Natural killer cell treated with Interleukin-12 subunit alpha and Interleukin-12 subunit beta and Interleukin-15 and Interleukin-18, amount 100 ng/mL, for 72 hours (primary cell): ENCODE measurements around the gene CERK. TPM values are rescaled to one million over a fixed set of nuclear protein-coding genes. Genes with fewer than 3 reads are reported as not detected.

Source experiments
- ATAC-seq, 2 donors: fragments of 150-1000 bp; cut with Tn5 transposase in 1 of 2; sonication (Bioruptor Pico), chemical (Tn5 transposase) in 1 of 2; 2 replicates each; pipeline ENCODE4 v1.10.0; 2021
- DNase-seq: peaks from one replicate; pipeline ENCODE4 v3.0.0; 2022; ENCODE audit warnings: low spot score
- H3K27ac Mint-ChIP-seq, 2 donors: 1 replicate in 1 of 2; 2 replicates in 1 of 2; pipeline ENCODE4 v1.8.0; 2022; ENCODE audit warnings: mixed read lengths in 2 of 2, mild to moderate bottlenecking in 1 of 2, moderate library complexity in 1 of 2
- H3K27me3 Mint-ChIP-seq, 2 donors: 1 replicate in 1 of 2; 2 replicates in 1 of 2; pipeline ENCODE4 v1.8.0; 2022; ENCODE audit warnings: mixed read lengths in 2 of 2
- H3K36me3 Mint-ChIP-seq: one replicate; pipeline ENCODE4 v1.8.0; 2022; ENCODE audit warnings: mixed read lengths
- H3K4me1 Mint-ChIP-seq, 2 donors: 1 replicate in 1 of 2; 2 replicates in 1 of 2; pipeline ENCODE4 v1.8.0; 2022; ENCODE audit warnings: low read depth in 2 of 2, mixed read lengths in 2 of 2, mild to moderate bottlenecking in 1 of 2
- H3K4me3 Mint-ChIP-seq: one replicate; pipeline ENCODE4 v1.8.0; 2022; ENCODE audit warnings: mixed read lengths
- H3K9me3 Mint-ChIP-seq: 2 replicates; pipeline ENCODE4 v1.8.0; 2022; ENCODE audit warnings: mixed read lengths
- total RNA-seq, 2 donors: library from RNA; stranded (reverse); gene quantifications; one replicate each; pipeline ENCODE4 v1.2.3, GENCODE V29; 2022

CERK gene
- total RNA-seq, 2 donors from 2014 or later = 38.1 to 55.8 TPM

DNA sequence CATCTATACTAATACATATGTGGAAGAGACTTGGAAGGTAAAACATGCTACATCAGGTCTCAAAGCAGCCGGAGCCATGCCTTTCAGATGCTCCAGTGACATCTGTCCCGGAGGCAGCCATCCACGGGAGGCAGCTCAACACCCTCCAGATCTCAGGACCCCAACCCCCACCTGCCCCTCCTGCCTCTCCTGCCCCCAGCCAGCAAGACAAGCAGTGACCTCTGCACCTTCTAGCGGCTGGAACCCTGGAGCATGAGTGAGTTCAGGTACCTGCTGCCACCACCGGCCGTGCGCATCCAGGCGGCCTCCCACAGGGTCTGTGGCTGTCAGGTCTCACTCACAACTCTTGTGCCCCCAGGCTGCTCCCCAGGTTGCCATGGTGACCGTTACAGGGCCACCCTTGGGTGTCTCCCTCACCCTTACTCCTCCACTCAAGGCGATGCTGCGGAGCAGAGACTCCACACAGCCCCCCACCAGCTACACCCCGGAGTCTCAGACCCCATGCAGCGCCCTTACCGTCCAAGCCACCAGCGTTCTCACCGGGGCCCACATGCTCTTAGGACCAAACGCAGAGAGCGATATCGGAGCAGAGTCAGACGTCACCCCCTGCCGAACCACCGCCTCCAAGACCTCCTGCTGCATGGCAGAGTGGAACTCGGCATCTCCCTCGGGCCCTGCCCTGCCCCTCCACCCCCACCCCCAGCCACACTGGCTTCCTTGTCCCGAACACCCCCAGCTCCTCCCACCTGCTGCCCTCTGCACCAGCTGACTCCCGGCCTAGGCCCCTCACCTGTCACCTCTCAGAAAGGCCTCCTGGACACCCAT is 34.7 kb downstream of the CERK start:
- peak in 1 of 2 donors; percentile 5 for ATAC-seq
- peaks cover 14% of the 10 kb centered on the region for H3K36me3 Mint-ChIP-seq
- H3K9me3 Mint-ChIP-seq = no peaks in the 10 kb centered on the region
- no peak overlapping the region for H3K27ac Mint-ChIP-seq
- H3K4me1 Mint-ChIP-seq = peaks cover 0 to 5% of the 10 kb centered on the region in 2 donors
- no peak overlapping the region for H3K4me3 Mint-ChIP-seq
- H3K27me3 Mint-ChIP-seq = no peaks in the 10 kb centered on the region
- no peak for DNase-seq

DNA sequence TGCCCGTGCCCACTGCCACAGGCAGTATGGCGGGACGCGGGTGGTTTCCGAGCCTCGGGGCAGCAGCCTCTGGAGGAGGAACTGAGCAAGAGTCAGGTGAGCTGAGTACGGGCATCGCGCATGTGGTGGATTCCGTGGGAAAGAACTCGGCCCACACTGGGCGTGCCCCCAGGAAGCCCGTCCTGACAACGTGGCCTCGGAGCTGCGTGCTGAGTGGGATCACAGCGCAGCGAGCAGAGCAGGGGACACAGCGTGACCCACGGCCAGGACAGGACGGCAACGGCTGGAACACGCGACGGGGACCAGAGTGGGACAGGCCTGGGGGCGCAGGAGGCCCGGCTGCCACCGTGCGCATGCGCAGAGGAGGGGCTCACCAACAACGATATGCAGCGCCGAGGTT is 36.8 kb downstream of the CERK start:
- DNase-seq (no peak), ATAC-seq (no peak)
- H3K27me3 Mint-ChIP-seq = no peaks in the 10 kb centered on the region
- H3K27ac Mint-ChIP-seq = no peak overlapping the region
- peaks cover 0 to 4% of the 10 kb centered on the region in 2 donors for H3K4me1 Mint-ChIP-seq
- no peak overlapping the region for H3K4me3 Mint-ChIP-seq
- no peaks in the 10 kb centered on the region for H3K9me3 Mint-ChIP-seq
- H3K36me3 Mint-ChIP-seq = peaks cover 18% of the 10 kb centered on the region

- no peak overlapping the region for H3K4me3 Mint-ChIP-seq
- no peaks in the 10 kb centered on the region for H3K27me3 Mint-ChIP-seq
- no peak overlapping the region for H3K27ac Mint-ChIP-seq
- no peaks in the 10 kb centered on the region for H3K9me3 Mint-ChIP-seq
- peaks cover 12% of the 10 kb centered on the region for H3K36me3 Mint-ChIP-seq
- ATAC-seq = no peak
- peak; percentile 42 for DNase-seq
- H3K4me1 Mint-ChIP-seq = no peaks in the 10 kb centered on the region
These were observed 39.0 kb downstream of the CERK start for GRCh38 chr22:46699091-46699490.

DNA sequence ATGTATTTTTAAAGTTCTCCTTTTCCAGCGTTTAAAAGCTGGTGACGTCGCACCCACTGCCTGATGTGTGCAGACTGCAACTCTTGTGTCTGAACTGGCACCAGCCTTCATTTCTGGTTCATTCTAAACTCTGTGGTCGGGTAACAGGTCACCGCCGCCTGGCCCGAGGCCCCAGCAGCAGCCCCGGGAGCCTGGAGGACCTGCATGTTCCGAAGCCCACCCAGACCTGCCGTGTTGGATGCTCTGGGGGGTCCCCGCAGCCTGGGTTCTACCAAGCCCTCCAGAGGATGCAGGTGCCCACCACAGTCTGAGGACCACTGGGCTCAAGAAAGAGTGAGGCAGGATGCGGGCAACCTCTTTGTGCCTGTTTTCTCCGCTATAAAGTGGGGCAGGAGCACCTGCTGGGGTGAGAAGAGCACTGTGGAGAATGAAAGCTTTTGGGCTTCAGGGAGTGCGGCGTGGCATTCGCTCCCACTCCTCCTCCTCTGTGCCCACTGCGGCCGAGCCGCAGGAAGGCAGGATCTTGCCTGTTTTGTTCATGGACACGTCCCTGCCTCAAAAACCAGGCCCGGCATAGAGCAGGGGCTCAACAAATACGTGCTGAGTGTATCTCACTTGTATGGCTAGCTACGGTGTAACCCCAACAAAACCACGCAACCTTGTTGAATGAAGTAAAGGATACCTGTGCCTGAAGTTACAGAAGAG is 40.1 kb downstream of the CERK start:
- Mint-ChIP-seq H3K4me1 (no peaks in the 10 kb centered on the region), H3K27me3 (no peaks in the 10 kb centered on the region), H3K36me3 (peaks cover 12% of the 10 kb centered on the region), H3K4me3 (no peak overlapping the region), H3K27ac (no peak overlapping the region), H3K9me3 (no peaks in the 10 kb centered on the region)
- no peak for ATAC-seq
- DNase-seq = peak; percentile 59

DNA sequence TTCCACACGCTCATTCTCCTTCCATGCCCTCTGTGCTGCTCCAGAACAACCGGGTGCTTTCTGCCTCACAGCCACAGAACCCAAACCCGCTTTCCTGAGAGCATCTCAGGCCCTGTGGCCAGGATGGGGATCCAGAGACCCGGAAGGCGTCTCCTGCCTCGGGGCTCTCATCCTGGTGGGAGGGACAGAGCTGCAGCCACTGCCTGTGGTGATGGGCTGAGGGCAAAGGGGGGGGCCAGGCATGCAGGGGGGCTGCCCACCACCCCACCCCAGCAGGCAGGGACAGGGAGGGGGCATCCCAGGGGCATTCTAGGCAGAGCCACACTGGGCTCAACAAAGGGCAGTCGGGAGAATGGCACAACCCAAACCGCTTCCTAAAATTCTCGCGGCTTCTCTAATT is 41.4 kb downstream of the CERK start:
- Mint-ChIP-seq H3K9me3 (no peaks in the 10 kb centered on the region), H3K36me3 (peaks cover 12% of the 10 kb centered on the region), H3K4me1 (no peaks in the 10 kb centered on the region), H3K4me3 (no peak overlapping the region), H3K27ac (no peak overlapping the region), H3K27me3 (no peaks in the 10 kb centered on the region)
- ATAC-seq (no peak), DNase-seq (no peak)

DNA sequence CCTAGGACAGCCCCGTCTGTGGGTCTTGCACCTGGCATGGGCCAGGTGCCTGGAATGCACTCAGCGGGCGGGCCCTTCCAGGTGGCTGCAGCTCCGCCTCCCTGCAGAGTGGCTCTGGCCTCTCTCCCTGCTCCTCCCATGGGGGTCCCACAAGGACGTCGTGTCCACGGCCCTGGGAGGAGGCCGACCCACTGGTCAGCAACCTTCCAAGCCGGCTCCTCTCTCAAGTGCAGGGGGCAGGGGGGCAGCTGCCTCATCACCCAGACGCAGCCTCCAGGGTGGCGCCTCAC is 41.9 kb downstream of the CERK start:
- no peak for ATAC-seq

GRCh38 chr22:46695346-46696228 is 42.5 kb downstream of the CERK start:
- H3K4me1 Mint-ChIP-seq = no peaks in the 10 kb centered on the region
- no peaks in the 10 kb centered on the region for H3K9me3 Mint-ChIP-seq
- peaks cover 12% of the 10 kb centered on the region for H3K36me3 Mint-ChIP-seq
- H3K27me3 Mint-ChIP-seq = no peaks in the 10 kb centered on the region
- ATAC-seq = peak in 1 of 2 donors; percentile 17
- H3K4me3 Mint-ChIP-seq = no peak overlapping the region
- no peak for DNase-seq
- H3K27ac Mint-ChIP-seq = no peak overlapping the region

More for the DNA sequence above, 41.9 kb downstream of the CERK start:
- H3K4me1 Mint-ChIP-seq = no peaks in the 10 kb centered on the region
- no peaks in the 10 kb centered on the region for H3K27me3 Mint-ChIP-seq
- peaks cover 12% of the 10 kb centered on the region for H3K36me3 Mint-ChIP-seq
- DNase-seq = no peak
- H3K9me3 Mint-ChIP-seq = no peaks in the 10 kb centered on the region
- no peak overlapping the region for H3K4me3 Mint-ChIP-seq
- no peak overlapping the region for H3K27ac Mint-ChIP-seq

GRCh38 chr22:46694416-46695170 is 43.5 kb downstream of the CERK start:
- ATAC-seq = peak in 1 of 2 donors; percentile 15
- H3K27me3 Mint-ChIP-seq = no peaks in the 10 kb centered on the region

DNA sequence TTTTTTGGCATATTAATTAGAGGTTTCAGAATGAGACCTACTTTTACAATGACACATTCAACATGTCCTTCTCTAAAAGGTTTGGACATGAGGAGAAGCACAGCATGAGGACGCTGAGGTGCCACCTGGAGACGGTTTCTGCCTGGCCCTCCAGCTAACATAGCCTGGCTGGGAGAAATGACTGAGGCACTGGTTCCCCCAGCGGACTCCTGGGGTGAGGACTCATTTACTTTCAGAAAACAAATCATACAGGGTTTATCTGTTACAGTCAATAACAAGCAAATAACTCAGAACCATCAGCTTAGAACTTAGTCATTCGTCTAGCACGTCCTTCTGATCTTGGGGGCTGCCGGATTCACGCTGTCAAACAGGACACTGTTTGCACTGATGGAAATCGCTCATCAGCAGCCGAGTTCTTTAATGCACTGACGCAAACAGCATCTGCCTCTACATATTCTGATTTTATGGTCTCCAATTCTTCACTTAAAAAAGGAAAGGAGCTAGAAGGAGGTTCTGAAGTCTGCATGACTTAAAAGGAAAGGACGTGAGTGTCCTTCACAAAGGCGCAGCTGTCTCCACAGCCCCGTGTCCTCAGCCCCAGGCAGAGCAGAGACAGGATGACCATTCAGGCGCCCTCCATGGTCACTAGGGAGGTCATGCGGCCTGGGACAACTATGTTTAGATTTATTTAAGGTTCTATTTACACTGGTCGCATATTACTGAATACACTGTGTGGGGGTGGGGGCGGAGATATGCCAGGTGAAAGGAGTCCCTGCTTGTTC is 44.2 kb downstream of the CERK start:
- Mint-ChIP-seq H3K4me1 (no peaks in the 10 kb centered on the region), H3K36me3 (peaks cover 5% of the 10 kb centered on the region), H3K27ac (no peak overlapping the region), H3K9me3 (no peaks in the 10 kb centered on the region), H3K4me3 (no peak overlapping the region), H3K27me3 (no peaks in the 10 kb centered on the region)
- ATAC-seq (no peak), DNase-seq (no peak)

More at GRCh38 chr22:46694416-46695170, 43.5 kb downstream of the CERK start:
- Mint-ChIP-seq H3K36me3 (peaks cover 12% of the 10 kb centered on the region), H3K4me1 (no peaks in the 10 kb centered on the region), H3K9me3 (no peaks in the 10 kb centered on the region), H3K4me3 (no peak overlapping the region), H3K27ac (no peak overlapping the region)
- no peak for DNase-seq

DNA sequence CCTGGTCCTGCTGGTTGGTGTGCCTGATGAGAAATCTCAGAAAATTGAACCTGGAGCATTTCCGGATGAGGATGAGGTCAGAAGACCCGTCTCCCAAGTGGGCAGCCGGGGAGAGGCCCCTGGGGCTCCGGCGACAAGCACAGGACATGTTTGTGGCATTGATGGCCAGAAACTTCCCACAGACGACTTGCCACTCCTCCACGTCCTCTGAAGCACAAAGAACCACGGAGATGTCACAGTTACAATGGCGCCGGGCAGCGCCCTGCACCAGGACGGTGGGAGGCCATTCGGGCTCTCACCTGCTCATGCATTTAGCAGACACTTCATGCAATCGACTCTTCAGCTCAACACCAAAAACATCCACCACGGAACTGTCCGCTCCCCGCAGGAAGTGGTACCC is 46.5 kb downstream of the CERK start:
- no peak for ATAC-seq
- Mint-ChIP-seq H3K4me3 (no peak overlapping the region), H3K27me3 (no peaks in the 10 kb centered on the region)

DNA sequence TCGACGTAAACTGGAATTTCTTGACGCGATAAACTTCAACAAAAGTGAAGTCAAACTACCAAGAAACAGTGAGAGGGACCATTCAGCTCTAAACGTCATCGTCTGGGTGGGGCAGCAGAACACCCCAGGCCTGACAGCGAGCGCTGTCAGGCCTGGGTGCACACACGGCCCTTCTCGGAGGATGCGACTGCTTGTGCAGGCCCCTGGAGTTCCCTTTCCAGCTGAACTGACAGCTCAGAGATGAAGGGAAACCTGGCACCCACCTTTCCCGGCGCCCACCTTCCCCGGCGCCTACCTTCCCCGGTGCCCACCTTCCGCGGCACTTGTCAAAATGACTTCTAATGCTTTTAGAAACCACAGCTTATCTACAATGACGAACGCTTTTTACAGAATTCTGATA is 47.9 kb downstream of the CERK start:
- no peaks in the 10 kb centered on the region for H3K36me3 Mint-ChIP-seq
- no peak overlapping the region for H3K27ac Mint-ChIP-seq

More for the DNA sequence above, 46.5 kb downstream of the CERK start:
- DNase-seq = no peak
- Mint-ChIP-seq H3K4me1 (no peaks in the 10 kb centered on the region), H3K27ac (no peak overlapping the region), H3K9me3 (no peaks in the 10 kb centered on the region), H3K36me3 (no peaks in the 10 kb centered on the region)

GRCh38 chr22:46688949-46689348 is 49.1 kb downstream of the CERK start:
- Mint-ChIP-seq H3K4me1 (no peaks in the 10 kb centered on the region), H3K9me3 (no peaks in the 10 kb centered on the region), H3K4me3 (no peak overlapping the region), H3K36me3 (no peaks in the 10 kb centered on the region), H3K27me3 (no peaks in the 10 kb centered on the region), H3K27ac (no peak overlapping the region)
- peak in 1 of 2 donors; percentile 36 for ATAC-seq
- no peak for DNase-seq

More for the DNA sequence above, 47.9 kb downstream of the CERK start:
- Mint-ChIP-seq H3K27me3 (no peaks in the 10 kb centered on the region), H3K4me1 (no peaks in the 10 kb centered on the region), H3K9me3 (no peaks in the 10 kb centered on the region), H3K4me3 (no peak overlapping the region)
- no peak for ATAC-seq
- no peak for DNase-seq

GRCh38 chr22:46687460-46687859 is 50.6 kb downstream of the CERK start:
- Mint-ChIP-seq H3K4me1 (no peaks in the 10 kb centered on the region), H3K27me3 (no peaks in the 10 kb centered on the region), H3K27ac (no peak overlapping the region), H3K36me3 (no peaks in the 10 kb centered on the region), H3K9me3 (no peaks in the 10 kb centered on the region), H3K4me3 (no peak overlapping the region)
- ATAC-seq (no peak), DNase-seq (no peak)
